GF-D8 (cell line): ENCODE measurements around the gene HS2ST1.
"Not testable (repeated sequence)": the region's sequence is repeated elsewhere in the genome, so short reads cannot be mapped to it uniquely, and the experiment has no call there.

Experiments used
- DNase-seq: peaks from one replicate; lab custom pipeline; 2025; lab: John Stamatoyannopoulos, UW

The HS2ST1 gene

DNA sequence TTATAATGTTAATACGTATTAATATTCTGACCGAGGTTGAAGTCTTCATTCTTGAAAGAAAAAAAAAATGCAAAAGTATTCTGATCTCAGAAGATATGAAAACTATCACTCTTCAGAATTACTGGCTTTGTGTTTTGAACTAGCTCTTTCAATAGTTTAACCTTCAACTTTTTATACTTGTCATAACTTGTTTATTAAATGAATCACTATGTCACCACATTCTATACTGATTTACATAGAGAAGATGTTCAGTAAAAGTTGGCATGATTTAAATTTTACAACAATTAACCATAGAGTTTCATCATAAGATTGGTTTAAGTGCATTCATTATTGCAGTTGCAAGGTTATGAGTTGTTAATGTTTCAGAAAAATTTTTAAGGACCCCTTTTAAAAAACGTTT is 57.3 kb downstream of the HS2ST1 start:
- no peak for DNase-seq

GRCh38 chr1:86972262-86972661 is 57.8 kb downstream of the HS2ST1 start:
- no peak for DNase-seq

DNA sequence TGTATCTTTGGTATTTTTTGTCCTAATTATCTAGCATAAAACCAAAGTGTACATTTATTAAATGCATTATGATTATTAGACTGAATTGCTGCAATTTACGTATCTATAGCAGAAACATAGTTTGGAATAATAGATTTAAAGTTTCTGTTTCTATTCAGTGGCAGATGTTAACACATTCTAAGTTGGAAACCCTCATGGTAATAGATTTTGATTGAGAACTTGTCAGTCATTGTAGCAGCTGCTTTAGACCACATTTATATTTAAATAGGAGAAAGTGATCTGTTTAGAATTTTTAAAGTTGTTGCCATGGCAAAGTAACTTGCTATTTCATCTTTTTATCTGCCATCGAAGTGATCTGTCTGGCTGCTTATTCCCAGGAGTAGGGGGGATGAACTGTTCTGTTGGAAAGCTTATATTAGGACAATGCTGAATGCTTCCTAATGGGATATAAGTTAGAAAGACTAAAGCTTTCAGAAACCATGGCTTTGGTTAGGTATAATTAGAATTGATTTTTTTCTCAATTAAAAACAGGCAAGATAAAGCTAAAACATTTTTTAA is 61.6 kb downstream of the HS2ST1 start:
- DNase-seq, result no peak

DNA sequence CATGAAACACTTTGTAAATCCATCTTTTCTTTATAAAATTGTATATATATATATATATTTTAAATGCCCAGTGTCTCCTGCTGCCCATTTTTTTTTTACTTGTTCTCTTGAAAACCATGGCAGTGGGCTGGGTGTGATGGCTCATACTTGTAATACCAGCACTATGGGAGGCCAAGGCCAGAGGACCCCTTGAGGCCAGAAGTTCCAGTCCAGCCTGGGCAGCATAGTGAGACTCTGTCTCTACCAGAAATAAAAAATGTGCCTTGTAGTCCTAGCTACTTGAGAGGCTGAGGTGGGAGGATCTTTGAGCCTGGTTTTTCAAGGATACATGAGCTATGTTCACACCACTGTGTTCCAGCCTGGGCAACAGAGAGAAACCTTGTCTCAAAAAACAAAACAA is 62.2 kb downstream of the HS2ST1 start:
- DNase-seq, result no peak

DNA sequence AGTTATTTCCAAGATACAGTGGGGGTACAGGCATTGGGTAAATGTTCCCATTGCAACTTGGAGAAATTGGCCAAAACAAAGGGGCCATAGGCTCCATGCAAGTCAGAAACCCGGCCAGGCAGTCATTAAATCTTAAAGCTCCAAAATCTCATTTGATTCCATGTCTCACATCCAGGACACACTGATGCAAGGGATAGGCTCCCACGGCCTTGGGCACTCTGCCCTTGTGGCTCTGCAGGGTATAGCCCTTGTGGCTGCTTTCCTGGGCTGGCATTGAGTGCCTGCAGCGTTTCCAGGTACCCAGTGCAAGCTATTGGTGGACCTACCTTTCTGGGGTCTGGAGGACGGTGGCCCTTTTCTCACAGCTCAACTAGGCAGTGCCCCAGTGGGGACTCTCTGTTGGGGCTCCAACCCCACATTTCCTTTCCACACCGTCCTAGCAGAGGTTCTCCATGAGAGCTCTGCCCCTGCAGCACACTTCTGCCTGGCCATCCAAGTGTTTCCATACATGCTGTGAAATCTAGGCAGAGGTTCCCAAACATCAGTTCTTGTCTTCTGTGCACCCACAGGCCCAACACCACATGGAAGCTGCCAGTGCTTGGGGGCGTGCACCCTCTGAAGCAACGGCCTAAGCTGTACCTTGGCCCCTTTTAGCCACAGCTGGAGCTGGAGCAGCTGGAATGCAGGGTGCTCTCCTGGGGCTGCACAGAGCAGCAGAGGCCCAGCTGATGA is 67.2 kb downstream of the HS2ST1 start:
- no peak for DNase-seq

- DNase-seq, result not testable (repeated sequence)
These were observed 69.2 kb downstream of the HS2ST1 start for GRCh38 chr1:86983677-86984076.

DNA sequence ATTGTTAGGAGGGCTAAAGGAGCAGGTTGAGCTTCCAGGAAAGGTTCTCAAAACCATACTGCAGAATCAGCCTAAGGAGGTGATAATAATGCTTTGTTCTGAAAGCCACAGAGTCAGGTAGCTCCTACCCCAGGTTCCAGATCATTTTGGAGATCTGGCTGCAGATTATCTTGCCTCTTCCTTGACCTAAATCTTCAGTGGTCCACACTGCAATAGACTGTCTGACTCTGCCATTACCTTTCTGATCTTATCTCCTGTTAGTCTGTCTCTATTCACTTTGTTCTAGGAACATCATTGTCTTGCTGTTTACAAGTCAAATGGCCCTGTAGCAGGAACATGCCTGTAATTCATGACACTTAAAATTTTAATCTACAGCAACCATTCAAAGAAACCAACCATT is 73.0 kb downstream of the HS2ST1 start:
- DNase-seq, result no peak

DNA sequence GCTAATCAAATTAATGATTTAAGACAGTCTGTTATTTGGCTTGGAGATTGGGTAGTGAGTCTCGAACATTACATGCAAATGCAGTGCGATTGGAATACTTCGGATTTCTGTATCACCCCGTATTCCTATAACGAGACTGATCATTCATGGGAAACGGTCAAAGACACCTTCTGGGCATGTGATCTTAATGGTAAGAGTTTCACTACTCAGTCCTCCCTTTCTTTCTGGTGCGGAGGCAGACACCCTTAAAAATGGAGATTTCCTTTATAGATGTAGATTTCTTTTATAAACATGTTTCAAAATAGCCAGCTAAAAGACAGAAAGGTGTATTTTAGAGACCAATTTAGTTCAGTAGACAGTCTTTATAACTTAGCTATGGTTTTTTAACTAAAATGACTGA is 74.4 kb downstream of the HS2ST1 start:
- DNase-seq, result no peak

DNA sequence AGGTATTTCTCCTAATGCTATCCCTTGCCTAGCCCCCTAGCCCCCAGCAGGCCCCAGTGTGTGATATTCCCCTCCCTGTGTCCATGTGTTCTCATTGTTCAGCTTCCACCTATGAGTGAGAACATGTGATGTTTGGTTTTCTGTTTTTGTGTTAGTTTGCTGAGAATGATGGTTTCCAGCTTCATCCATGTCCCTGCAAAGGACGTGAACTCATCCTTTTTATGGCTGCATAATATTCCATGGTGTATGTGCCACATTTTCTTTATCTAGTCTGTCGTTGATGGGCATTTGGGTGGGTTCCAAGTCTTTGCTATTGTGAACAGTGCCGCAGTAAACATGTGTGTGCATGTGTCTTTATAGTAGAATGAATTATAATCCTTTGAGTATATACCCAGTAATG is 75.3 kb downstream of the HS2ST1 start:
- not testable (repeated sequence) for DNase-seq

GRCh38 chr1:86990826-86991225 is 76.4 kb downstream of the HS2ST1 start:
- no peak for DNase-seq

GRCh38 chr1:86991549-86992186 is 77.2 kb downstream of the HS2ST1 start:
- no peak for DNase-seq

DNA sequence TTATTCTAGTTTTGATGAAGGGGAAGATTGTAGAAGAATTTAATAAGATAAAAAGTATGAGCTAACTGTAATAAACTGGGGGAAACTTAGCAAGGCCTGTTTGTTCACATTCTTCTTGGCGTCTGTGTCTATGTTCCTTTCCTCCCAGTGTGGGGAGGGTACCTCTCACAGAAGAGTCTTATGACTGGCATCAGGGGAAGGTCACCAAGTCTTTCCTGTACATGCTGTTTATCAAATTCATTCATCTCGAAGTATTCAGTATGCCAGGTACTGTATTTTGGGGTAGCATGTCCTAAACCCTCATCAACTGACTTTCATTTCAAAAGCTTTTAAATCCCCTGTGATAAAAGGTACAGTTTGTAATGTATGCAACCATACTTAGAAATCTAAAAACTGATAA is 78.4 kb downstream of the HS2ST1 start:
- no peak for DNase-seq

- DNase-seq, result no peak
These were observed 79.0 kb downstream of the HS2ST1 start for GRCh38 chr1:86993269-86993985.

- no peak for DNase-seq
These were observed 79.6 kb downstream of the HS2ST1 start for GRCh38 chr1:86994061-86994460.

DNA sequence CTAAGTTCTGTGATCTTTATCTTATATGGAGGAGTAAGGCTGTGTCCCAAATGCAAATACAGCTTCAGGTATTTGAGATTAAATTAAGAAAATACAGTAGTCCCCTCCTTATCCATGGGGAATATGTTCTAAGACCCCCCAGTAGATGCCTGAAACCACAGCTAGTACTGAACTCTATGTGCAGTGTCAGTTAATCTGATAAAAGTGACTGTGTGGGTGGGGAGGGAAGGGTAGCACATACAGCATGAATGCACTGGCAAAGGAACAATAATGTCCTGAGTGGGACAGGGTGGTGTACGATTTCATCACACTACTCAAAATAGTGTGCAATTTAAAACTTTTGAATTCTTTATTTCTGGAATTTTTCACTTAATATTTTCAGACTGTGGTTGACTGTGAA is 83.1 kb downstream of the HS2ST1 start:
- no peak for DNase-seq

GRCh38 chr1:86998280-86998679 is 83.8 kb downstream of the HS2ST1 start:
- no peak for DNase-seq

GRCh38 chr1:86998727-86999126 is 84.3 kb downstream of the HS2ST1 start:
- no peak for DNase-seq

DNA sequence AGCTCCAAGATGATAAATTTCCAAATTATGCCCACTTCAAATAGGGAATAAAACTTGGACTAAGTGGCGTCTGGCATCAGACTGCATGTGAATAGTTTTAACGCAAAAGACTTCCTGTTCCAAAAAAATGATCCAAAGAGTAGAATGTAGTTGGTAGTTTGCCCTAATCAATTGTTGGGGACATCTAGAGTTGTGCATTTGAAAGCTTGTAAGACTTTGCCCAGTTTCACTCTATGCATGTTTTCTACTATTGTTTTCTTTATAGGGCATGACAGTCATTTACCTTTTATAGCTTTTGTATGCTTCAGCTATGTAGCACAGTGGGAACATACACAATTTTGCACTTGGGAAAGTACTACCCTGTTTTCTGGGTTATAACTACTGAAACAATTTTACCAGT is 86.0 kb downstream of the HS2ST1 start:
- DNase-seq, result no peak

GRCh38 chr1:87004857-87005256 is 90.4 kb downstream of the HS2ST1 start:
- no peak for DNase-seq

DNA sequence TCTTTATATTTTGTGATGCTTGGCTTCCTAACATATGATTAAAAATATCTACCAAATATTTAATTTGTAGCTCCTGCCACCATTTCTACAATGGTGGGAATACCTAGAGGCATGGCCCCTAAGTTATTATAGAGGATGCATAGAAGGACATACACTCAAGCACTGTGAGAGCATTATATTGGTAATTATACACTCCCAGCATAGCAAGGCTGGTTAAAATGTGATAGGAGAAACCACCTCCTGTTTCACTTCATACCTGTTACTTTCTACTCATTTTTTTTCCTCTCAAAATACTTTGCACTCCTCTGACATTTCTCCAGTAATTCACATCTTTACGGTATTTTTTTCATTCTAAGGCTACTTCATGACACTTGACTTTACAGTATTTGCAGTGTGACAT is 92.9 kb downstream of the HS2ST1 start:
- no peak for DNase-seq

DNA sequence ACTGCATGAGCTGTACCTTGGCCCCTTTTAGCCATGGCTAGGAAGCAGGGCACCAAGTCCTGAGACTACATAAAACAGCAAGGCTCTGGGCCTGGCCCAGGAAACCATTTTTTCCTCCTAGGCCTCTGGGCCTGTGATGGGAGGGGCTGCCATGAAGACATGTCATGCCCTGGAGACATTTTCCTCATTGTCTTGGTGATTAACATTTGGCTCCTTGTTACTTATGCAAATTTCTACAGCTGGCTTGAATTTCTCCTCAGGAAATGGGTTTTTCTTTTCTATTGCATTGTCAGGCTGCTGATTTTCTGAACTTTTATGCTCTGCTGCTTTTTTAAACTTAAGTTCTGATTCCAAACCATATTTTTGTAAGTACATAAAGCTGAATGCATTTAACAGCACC is 99.0 kb downstream of the HS2ST1 start:
- not testable (repeated sequence) for DNase-seq

DNA sequence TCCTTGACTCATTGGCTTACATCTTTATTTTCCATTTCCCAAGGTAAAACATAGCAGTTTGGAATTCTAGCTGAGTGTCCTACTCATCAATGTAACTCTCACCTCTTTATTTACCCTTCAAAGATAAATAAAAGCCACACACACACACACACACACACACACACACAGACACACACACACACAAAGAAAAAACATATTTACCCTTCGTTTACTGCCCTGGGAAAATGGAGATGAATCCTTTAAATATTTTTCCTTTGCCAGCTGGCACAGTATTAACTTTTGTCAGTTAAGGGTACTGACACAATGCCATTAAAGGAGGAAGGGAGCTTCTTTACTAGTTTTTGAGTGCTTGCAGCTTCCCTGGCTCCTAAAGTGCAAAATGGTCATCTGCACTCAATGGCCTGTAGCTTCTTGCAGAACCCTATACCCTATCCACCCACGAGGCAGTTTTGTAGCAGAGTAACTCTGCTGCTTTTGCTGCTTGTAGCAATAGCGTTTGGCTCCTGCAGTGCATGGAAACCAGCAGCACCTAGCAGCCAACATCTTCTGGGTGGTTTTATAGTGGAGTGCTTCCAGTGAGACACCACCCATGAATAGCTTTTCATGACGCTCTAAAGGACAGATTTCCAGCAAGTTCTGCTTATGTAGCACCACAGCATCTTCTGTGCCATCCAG is 103.7 kb downstream of the HS2ST1 start:
- DNase-seq, result no peak
